ENCODE results near the gene AGBL4.
A peak's percentile ranks its signal among the peaks of the same experiment; 100 is the strongest.

Gene AGBL4

GRCh38 chr1:48617252-48617651, 1406.5 kb downstream of the AGBL4 start:
- DNase-seq, result no peak

- DNase-seq, result no peak
These were observed 1407.0 kb downstream of the AGBL4 start for GRCh38 chr1:48616710-48617109.

- no peak for DNase-seq
These were observed 1411.9 kb downstream of the AGBL4 start for GRCh38 chr1:48611841-48612240.

- no peak for DNase-seq
These were observed 1412.9 kb downstream of the AGBL4 start for GRCh38 chr1:48610628-48611542.

GRCh38 chr1:48608882-48609281, 1414.9 kb downstream of the AGBL4 start:
- DNase-seq, result no peak

- DNase-seq, result no peak
These were observed 1420.5 kb downstream of the AGBL4 start for GRCh38 chr1:48603222-48603621.

GRCh38 chr1:48602349-48602748, 1421.4 kb downstream of the AGBL4 start:
- DNase-seq, result no peak

- no peak for DNase-seq
These were observed 1423.6 kb downstream of the AGBL4 start for GRCh38 chr1:48600182-48600581.

GRCh38 chr1:48597663-48598062, 1426.1 kb downstream of the AGBL4 start:
- DNase-seq, result no peak

GRCh38 chr1:48596046-48596445, 1427.7 kb downstream of the AGBL4 start:
- no peak for DNase-seq

GRCh38 chr1:48595613-48596012, 1428.1 kb downstream of the AGBL4 start:
- no peak for DNase-seq

GRCh38 chr1:48592330-48592729, 1431.4 kb downstream of the AGBL4 start:
- DNase-seq, result no peak

GRCh38 chr1:48591181-48591580, 1432.6 kb downstream of the AGBL4 start:
- DNase-seq, result no peak

- no peak for DNase-seq
These were observed 1435.7 kb downstream of the AGBL4 start for GRCh38 chr1:48588061-48588460.

GRCh38 chr1:48582408-48582807, 1441.3 kb downstream of the AGBL4 start:
- no peak for DNase-seq

GRCh38 chr1:48581270-48581669, 1442.5 kb downstream of the AGBL4 start:
- DNase-seq, result no peak

GRCh38 chr1:48576565-48576964, 1447.2 kb downstream of the AGBL4 start:
- DNase-seq, result no peak

- DNase-seq, result peak; percentile 43
These were observed 1451.0 kb downstream of the AGBL4 start for GRCh38 chr1:48572646-48573258.

GRCh38 chr1:48572134-48572533, 1451.6 kb downstream of the AGBL4 start:
- DNase-seq, result no peak

GRCh38 chr1:48571303-48571987, 1452.3 kb downstream of the AGBL4 start:
- no peak for DNase-seq

- no peak for DNase-seq
These were observed 1453.2 kb downstream of the AGBL4 start for GRCh38 chr1:48570568-48570967.

GRCh38 chr1:48568501-48568900, 1455.3 kb downstream of the AGBL4 start:
- DNase-seq, result no peak

- no peak for DNase-seq
These were observed 1457.3 kb downstream of the AGBL4 start for GRCh38 chr1:48566492-48566891.

GRCh38 chr1:48563021-48563420, 1460.7 kb downstream of the AGBL4 start:
- DNase-seq, result no peak

All from stimulated activated CD8-positive, alpha-beta memory T cell treated with anti-CD3 and anti-CD28 coated beads, Interleukin-4, amount 100 ng/mL, for 48 hours (primary cell).